Measurements from ENCODE around the gene NDUFA13. TPM values are rescaled to one million over a fixed set of nuclear protein-coding genes. Genes with fewer than 3 reads are reported as not detected.

NDUFA13 gene
- total and polyA plus RNA-seq, 7 donors: 274 to 648 (median 534) TPM

DNA sequence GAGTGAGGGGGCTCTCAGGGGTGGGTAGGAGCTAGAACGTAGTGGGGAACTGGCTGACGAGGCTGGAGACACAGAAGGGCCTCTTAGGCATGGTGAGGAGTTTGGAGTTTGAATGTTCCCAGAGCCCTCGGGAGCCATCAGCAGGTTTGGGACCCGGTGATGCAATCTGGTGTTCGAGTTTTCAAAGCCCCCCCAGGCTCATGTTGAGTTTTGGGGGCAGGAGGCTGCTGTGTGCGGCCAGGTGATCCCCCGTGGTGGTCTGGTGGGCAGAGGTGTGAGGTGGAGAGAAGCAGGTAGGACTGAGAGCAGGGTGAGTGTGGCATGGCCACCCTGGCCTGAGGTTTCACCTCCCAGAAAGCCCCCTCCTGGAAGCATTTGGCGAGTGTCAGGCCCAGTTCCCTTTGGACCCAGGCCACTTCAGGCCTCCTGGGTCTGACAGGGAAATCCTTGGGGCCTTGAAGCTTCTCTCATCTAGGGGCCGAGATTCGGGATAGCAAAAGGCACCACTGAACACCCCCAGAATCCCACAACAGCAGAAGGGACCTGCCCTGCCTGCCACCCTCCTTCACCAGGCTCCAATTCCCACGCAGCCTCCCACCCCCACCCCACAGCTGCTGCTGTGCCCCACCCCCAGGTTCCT is 13.9 kb downstream of the NDUFA13 start:
- Histone ChIP-seq H3K4me3 (no peak overlapping the region), H3K27ac (no peak overlapping the region), H3K9me3 (no peaks in the 10 kb centered on the region), H3K27me3 (ENCODE audit: insufficient read depth in 3 of 3, low read length in 2 of 3) (no peaks in the 10 kb centered on the region), H3K4me1 (peaks cover 4% of the 10 kb centered on the region), H3K36me3 (ENCODE audit: insufficient read depth in 1 of 2, low read depth in 1 of 2) (peaks cover 0 to 37% of the 10 kb centered on the region in 2 donors)
- TF ChIP-seq, protein P1, sequence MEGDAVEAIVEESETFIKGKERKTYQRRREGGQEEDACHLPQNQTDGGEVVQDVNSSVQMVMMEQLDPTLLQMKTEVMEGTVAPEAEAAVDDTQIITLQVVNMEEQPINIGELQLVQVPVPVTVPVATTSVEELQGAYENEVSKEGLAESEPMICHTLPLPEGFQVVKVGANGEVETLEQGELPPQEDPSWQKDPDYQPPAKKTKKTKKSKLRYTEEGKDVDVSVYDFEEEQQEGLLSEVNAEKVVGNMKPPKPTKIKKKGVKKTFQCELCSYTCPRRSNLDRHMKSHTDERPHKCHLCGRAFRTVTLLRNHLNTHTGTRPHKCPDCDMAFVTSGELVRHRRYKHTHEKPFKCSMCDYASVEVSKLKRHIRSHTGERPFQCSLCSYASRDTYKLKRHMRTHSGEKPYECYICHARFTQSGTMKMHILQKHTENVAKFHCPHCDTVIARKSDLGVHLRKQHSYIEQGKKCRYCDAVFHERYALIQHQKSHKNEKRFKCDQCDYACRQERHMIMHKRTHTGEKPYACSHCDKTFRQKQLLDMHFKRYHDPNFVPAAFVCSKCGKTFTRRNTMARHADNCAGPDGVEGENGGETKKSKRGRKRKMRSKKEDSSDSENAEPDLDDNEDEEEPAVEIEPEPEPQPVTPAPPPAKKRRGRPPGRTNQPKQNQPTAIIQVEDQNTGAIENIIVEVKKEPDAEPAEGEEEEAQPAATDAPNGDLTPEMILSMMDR (IDR thresholded peaks at IDR 0.05): no peak
- intact Hi-C loops (cut with DNase I): loop anchor here in 1 of 2 donors (5.0 kb wide), 2 partner anchors 117 to 432 kb away; no protein-coding TSS in a partner anchor
- ATAC-seq (no peak), DNase-seq (no peak)
- WGBS, 3 donors: 64 to 69% (median 68%) methylated on average over 11 of the region's 11 CpGs

DNA sequence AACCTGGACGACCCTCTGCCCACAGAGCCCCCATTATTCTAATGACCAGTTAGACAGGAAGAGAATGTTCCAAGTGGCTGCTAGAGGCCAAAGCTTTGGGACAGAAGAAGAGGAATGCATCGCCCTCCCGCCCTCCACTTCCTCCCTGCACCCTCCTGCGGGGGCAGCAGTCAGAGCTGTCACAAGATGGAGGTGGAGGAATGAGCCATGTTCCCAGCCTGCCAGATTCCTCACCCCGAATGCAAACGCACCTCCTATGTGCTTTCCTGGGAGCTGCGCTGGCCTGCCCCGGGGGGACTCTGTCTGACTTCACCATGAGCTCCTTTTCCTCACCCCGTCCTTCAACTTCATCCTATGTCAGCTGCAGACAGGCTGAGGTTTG is 14.4 kb downstream of the NDUFA13 start:
- no peak overlapping the region for H3K4me3 ChIP-seq
- peaks cover 0 to 37% of the 10 kb centered on the region in 2 donors for H3K36me3 ChIP-seq (ENCODE audit: insufficient read depth in 1 of 2, low read depth in 1 of 2)
- H3K27me3 ChIP-seq (ENCODE audit: insufficient read depth in 3 of 3, low read length in 2 of 3): no peaks in the 10 kb centered on the region
- intact Hi-C loops (cut with DNase I): loop anchor here in 1 of 2 donors (5.0 kb wide), 2 partner anchors 117 to 432 kb away; no protein-coding TSS in a partner anchor
- H3K9me3 ChIP-seq: no peaks in the 10 kb centered on the region
- H3K27ac ChIP-seq: no peak overlapping the region
- H3K4me1 ChIP-seq: peaks cover 4% of the 10 kb centered on the region
- ATAC-seq: no peak
- no peak for DNase-seq
- TF ChIP-seq, protein P1 (IDR thresholded peaks at IDR 0.05): no peak
- 55 to 56% (median 55%) methylated on average over 9 of the region's 9 CpGs for WGBS, 3 donors

DNA sequence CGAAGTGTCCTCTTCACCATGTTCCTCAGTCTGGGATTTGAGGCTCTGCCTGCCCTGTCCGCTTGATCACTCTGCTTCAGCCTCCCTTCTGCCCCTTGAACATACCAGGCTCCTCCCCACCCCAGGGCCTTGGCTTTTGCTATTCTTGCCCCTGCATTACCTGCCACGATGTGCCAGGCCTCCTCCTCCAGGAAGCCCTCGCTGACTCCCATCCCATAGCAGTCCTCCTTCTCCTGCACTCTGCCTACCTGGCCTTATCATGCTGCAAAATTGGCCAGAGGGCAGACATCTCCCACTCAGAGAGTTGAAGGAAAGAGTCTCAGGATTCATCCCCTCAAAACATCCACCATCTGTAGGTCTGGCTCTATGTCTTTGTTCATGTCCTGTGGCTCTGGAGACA is 14.9 kb downstream of the NDUFA13 start:
- WGBS, 3 donors: 81 to 89% (median 85%) methylated on average over 4 of the region's 4 CpGs
- intact Hi-C loops (cut with DNase I): loop anchor here in 1 of 2 donors (5.0 kb wide), 2 partner anchors 116 to 431 kb away; no protein-coding TSS in a partner anchor

DNA sequence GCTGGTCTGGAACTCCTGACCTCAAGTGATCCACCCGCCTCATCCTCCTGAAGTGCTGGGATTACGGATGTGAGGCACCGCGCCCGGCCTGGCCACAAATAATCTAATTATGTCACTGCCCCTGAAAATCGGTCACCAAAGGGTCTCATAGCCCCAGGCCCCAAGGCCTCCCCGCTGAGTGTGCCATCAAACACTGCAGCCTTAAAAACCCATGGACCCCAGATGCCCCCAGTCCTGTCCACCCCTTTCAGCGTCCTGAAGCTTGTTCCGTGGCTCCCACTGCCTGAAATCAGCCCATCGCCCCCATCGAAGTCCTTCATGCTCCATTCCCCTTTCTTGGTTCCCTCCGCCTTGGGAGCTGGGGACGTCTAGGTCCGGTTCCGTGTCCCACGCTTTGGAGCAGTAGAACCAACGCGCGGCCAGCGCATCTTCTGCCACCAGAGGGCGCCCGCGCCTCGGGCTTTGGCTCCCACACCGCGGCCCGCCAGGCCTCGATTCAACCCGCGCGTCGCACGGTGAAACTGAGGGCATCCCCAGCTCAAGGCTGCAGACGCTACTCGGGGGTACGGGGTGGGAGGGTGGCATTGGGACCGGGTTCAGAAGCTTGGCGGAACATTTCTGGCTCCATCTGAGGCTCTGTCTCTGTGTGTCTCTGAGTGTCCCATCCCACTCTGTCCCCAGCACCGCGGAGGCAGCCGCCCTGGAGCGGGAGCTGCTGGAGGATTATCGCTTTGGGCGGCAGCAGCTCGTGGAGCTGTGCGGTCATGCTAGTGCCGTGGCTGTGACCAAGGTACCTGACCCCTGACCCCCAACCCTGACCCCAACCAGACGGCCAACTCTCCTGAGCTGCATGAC is 16.2 kb downstream of the NDUFA13 start:
- no peaks in the 10 kb centered on the region for H3K9me3 ChIP-seq
- WGBS, 3 donors: 19 to 21% (median 21%) methylated on average over 47 to 48 of the region's 48 CpGs
- peaks cover 0 to 6% (median 2%) of the 10 kb centered on the region in 3 donors for H3K27me3 ChIP-seq (ENCODE audit: insufficient read depth in 3 of 3, low read length in 2 of 3)
- ATAC-seq (peak; percentile 72 to 84 (median 74)), DNase-seq (peak; percentile 84 to 91)
- TF ChIP-seq, protein P1 (IDR thresholded peaks at IDR 0.05): peak; percentile 95
- no peak overlapping the region for H3K4me3 ChIP-seq
- H3K4me1 ChIP-seq: peaks cover 4% of the 10 kb centered on the region
- no peak overlapping the region for H3K27ac ChIP-seq
- intact Hi-C loops (cut with DNase I): loop anchor here (2.0 to 5.0 kb wide), 4 partner anchors 111 to 430 kb away; partner anchors contain the start of gene GMIP (in 1 of the 2)
- H3K36me3 ChIP-seq (ENCODE audit: insufficient read depth in 1 of 2, low read depth in 1 of 2): peaks cover 0 to 23% of the 10 kb centered on the region in 2 donors

More for the DNA sequence above, 14.9 kb downstream of the NDUFA13 start:
- Histone ChIP-seq H3K4me3 (no peak overlapping the region), H3K36me3 (ENCODE audit: insufficient read depth in 1 of 2, low read depth in 1 of 2) (peaks cover 0 to 36% of the 10 kb centered on the region in 2 donors), H3K9me3 (no peaks in the 10 kb centered on the region), H3K27ac (no peak overlapping the region), H3K27me3 (ENCODE audit: insufficient read depth in 3 of 3, low read length in 2 of 3) (peaks cover 0 to 2% (median 0%) of the 10 kb centered on the region in 3 donors), H3K4me1 (peaks cover 4% of the 10 kb centered on the region)
- ATAC-seq: no peak
- TF ChIP-seq, protein P1 (IDR thresholded peaks at IDR 0.05): no peak
- DNase-seq: no peak
